Kidney (tissue), 14 donors: Measurements from ENCODE around the gene COL4A2. TPM values are rescaled to one million over a fixed set of nuclear protein-coding genes. Genes with fewer than 3 reads are reported as not detected.

ENCODE experiments used
- DNase-seq, 5 donors: peaks; one replicate each; pipeline ENCODE4 v3.0.0-alpha.2; 2013 to 2020
- FAIRE-seq: peaks from 2 replicates; lab custom pipeline; 2012; peaks lifted over from hg19 to GRCh38; lab: Jason Lieb, UNC
- H3K27ac ChIP-seq, 2 donors: one replicate each; pipeline ENCODE4 v1.7.0; 2013; ENCODE audit warnings: low read depth in 2 of 2, low read length in 2 of 2, inconsistent platforms in 1 of 2
- H3K27me3 ChIP-seq: one replicate; pipeline ENCODE4 v1.7.1; 2013; ENCODE audit warnings: low read length, inconsistent platforms; ENCODE audit not compliant: control insufficient read depth, insufficient read depth
- H3K36me3 ChIP-seq, 3 donors: one replicate each; pipeline versions ENCODE4 v1.7.0 to v1.7.1; 2013; ENCODE audit warnings: low read length in 3 of 3, control low read depth in 1 of 3, inconsistent platforms in 1 of 3; ENCODE audit not compliant: insufficient read depth in 3 of 3, control insufficient read depth in 2 of 3
- H3K4me1 ChIP-seq, 3 donors: one replicate each; pipeline versions ENCODE4 v1.7.0 to v1.7.1; 2013; ENCODE audit warnings: low read length in 3 of 3, inconsistent platforms in 1 of 3, low read depth in 1 of 3; ENCODE audit not compliant: control insufficient read depth in 2 of 3, insufficient read depth in 2 of 3
- H3K4me3 ChIP-seq, 3 donors: one replicate each; pipeline versions ENCODE4 v1.7.0 to v1.8.1; 2013; ENCODE audit warnings: low read length in 3 of 3, control low read depth in 1 of 3, inconsistent platforms in 1 of 3
- H3K9ac ChIP-seq, 3 donors: one replicate each; pipeline versions ENCODE4 v1.7.0 to v1.7.1; 2013; ENCODE audit warnings: low read length in 3 of 3, control low read depth in 1 of 3, inconsistent platforms in 1 of 3
- H3K9me3 ChIP-seq, 3 donors: one replicate each; pipeline versions ENCODE4 v1.7.0 to v1.7.1; 2013; ENCODE audit warnings: low read length in 3 of 3, control low read depth in 1 of 3, inconsistent platforms in 1 of 3; ENCODE audit not compliant: control insufficient read depth in 2 of 3, insufficient read depth in 1 of 3
- intact Hi-C: fragments of 100-400 bp; cut with DNase I; formaldehyde crosslinking; loops from one replicate; pipeline ENCODE4 v1.11.1; 2022
- polyA plus RNA-seq: library from polyadenylated mRNA; stranded (reverse); fragments of 350-450 nt; fragmentation: Illumina TruSeq; extraction: RNeasy Lipid Tissue Mini Kit (QIAGEN cat#74804); gene quantifications from one replicate; pipeline ENCODE4 v1.2.3, GENCODE V29; 2014; ENCODE audit warnings: low read depth, low replicate concordance; ENCODE audit not compliant: insufficient read depth
- total RNA-seq: library from RNA; stranded (reverse); fragmentation: NEBNext Ultra II Directional; extraction: Animal tissue kit (Norgen Biotek cat#: 25700); gene quantifications from one replicate; pipeline ENCODE4 v1.2.1, GENCODE V29; 2021
- TF ChIP-seq, protein P1 (sequence below): IDR thresholded peaks from 3 replicates; pipeline ENCODE4 v1.5.1; 2012; ENCODE audit warnings: mild to moderate bottlenecking, moderate library complexity, borderline replicate concordance; ENCODE audit not compliant: insufficient read depth; ENCODE audit errors: extremely low read depth
- donor health status: control.
- donor health status: control.
- donor health status: control.
- donor health status: control.
- donor health status: control.
- donor health status: DM: yes; HTN: yes; CAD: no.
- donor health status: Normal renal cell carcinoma (clear cell type).

COL4A2 gene
- total and polyA plus RNA-seq, 2 donors from 2014 or later, result 126 to 265 TPM

DNA sequence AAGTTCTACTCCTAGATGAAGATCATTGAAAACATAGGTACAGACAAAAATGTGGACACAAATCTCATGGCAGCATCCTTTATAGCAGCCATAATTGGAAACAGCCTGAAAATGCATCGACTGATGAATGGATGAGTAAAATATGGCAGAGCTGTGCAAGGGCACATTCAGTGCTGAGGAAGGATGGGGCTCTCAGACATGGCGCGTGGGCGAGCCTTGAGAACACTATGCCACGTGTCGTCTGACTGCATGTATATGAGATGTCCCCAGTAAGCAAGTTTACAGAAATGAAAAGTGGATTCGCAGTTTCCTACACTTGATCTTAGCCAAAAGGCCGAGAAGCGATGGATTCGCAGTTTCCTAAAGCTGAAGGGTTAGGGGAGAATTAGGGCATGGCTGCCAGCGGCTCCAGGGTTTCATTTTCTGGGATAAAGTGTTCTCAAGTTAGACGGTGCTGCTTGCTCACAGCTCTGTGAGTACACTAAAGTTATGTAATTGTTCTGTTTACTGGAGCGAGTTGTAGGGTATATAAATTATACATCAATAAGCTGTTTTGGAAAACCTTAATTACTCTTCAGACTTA is 176.4 kb downstream of the COL4A2 start:
- FAIRE-seq (no peak), DNase-seq (peak in 1 of 5 donors; percentile 18)
- intact Hi-C loops, result no loop called here
- TF ChIP-seq, protein P1, sequence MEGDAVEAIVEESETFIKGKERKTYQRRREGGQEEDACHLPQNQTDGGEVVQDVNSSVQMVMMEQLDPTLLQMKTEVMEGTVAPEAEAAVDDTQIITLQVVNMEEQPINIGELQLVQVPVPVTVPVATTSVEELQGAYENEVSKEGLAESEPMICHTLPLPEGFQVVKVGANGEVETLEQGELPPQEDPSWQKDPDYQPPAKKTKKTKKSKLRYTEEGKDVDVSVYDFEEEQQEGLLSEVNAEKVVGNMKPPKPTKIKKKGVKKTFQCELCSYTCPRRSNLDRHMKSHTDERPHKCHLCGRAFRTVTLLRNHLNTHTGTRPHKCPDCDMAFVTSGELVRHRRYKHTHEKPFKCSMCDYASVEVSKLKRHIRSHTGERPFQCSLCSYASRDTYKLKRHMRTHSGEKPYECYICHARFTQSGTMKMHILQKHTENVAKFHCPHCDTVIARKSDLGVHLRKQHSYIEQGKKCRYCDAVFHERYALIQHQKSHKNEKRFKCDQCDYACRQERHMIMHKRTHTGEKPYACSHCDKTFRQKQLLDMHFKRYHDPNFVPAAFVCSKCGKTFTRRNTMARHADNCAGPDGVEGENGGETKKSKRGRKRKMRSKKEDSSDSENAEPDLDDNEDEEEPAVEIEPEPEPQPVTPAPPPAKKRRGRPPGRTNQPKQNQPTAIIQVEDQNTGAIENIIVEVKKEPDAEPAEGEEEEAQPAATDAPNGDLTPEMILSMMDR, result no peak
- H3K36me3 ChIP-seq, result peaks cover 2 to 60% (median 22%) of the 10 kb centered on the region in 3 donors
- H3K4me3 ChIP-seq, result no peak overlapping the region
- no peak overlapping the region for H3K27ac ChIP-seq
- H3K9ac ChIP-seq, result no peak overlapping the region
- H3K27me3 ChIP-seq, result no peaks in the 10 kb centered on the region
- H3K4me1 ChIP-seq, result no peaks in the 10 kb centered on the region
- H3K9me3 ChIP-seq, result no peaks in the 10 kb centered on the region

DNA sequence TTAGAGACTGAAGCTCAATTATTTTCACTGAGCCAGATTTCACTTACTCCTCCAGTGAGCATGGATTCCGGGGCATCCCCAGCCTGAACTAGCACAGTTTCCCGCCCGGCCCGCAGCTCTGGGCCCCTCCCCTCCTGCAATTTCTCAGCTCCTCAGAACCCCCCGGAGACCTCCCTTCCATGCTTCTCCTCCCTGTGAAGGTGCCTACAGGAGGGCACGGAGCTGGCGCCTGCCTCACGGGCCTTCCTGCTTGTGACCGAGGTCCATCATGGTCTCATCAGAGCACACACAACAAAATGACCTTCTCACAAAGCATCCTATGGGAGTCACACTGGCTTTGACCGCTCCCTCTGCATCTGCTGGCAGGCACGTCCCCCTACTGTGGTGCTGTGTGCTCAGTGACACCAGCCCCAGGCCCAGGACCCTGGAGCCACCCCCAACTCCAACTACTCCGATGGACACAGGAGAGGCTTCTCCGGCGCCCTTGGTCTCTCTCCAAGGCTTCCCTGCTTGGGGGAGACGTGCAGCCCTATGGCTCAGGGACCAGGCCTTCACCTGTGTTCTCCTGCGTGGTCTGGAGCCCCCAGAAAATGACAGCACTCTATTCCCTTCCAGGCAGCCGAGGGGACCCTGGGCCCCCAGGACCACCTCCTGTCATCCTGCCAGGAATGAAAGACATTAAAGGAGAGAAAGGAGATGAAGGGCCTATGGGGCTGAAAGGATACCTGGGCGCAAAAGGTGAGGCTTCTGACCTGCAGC is 177.4 kb downstream of the COL4A2 start:
- H3K4me3 ChIP-seq, result no peak overlapping the region
- FAIRE-seq (no peak), DNase-seq (peak in 1 of 5 donors; percentile 53)
- no peaks in the 10 kb centered on the region for H3K9me3 ChIP-seq
- H3K4me1 ChIP-seq, result no peaks in the 10 kb centered on the region
- no peaks in the 10 kb centered on the region for H3K27me3 ChIP-seq
- no peak overlapping the region for H3K27ac ChIP-seq
- TF ChIP-seq, protein P1, result no peak
- H3K9ac ChIP-seq, result no peak overlapping the region
- H3K36me3 ChIP-seq, result peaks cover 2 to 69% (median 24%) of the 10 kb centered on the region in 3 donors
- intact Hi-C loops, result no loop called here

GRCh38 chr13:110485604-110486003 is 178.5 kb downstream of the COL4A2 start:
- DNase-seq (peak in 2 of 5 donors; percentile 49 to 56), FAIRE-seq (no peak)
- TF ChIP-seq, protein P1, result no peak
- Histone ChIP-seq H3K9me3 (no peaks in the 10 kb centered on the region), H3K36me3 (peaks cover 2 to 73% (median 22%) of the 10 kb centered on the region in 3 donors), H3K27ac (no peak overlapping the region), H3K9ac (no peak overlapping the region), H3K27me3 (no peaks in the 10 kb centered on the region), H3K4me1 (no peaks in the 10 kb centered on the region), H3K4me3 (no peak overlapping the region)
- intact Hi-C loops, result no loop called here
